Activated CD4-positive, alpha-beta T cell treated with anti-CD3 and anti-CD28 coated beads, Interleukin-2, amount 10 ng/mL, durations not matched to agents 7 days and 5 days (primary cell): ENCODE data around the gene ZNF574. TPM values are rescaled to one million over a fixed set of nuclear protein-coding genes. Genes with fewer than 3 reads are reported as not detected.
A peak's percentile ranks its signal among the peaks of the same experiment; 100 is the strongest.

Experiments
- CTCF ChIA-PET: fragments of 350-600 bp; sonication (Branson Sonifier 250); formaldehyde crosslinking; loops from one replicate; lab custom pipeline; 2021; ENCODE audit warnings: antibody characterized with exemption; lab: Charles Lee
- POLR2A ChIA-PET: fragments of 350-600 bp; sonication (Branson Sonifier 250); formaldehyde crosslinking; loops from one replicate; lab custom pipeline; 2021; ENCODE audit warnings: antibody characterized with exemption; lab: Charles Lee
- DNase-seq: peaks from one replicate; pipeline ENCODE4 v3.0.0-alpha.2; 2020
- H3K27ac Mint-ChIP-seq: one replicate; pipeline ENCODE4 v1.8.0; 2021; ENCODE audit warnings: mild to moderate bottlenecking, moderate library complexity, mixed read lengths
- H3K27me3 Mint-ChIP-seq: one replicate; pipeline ENCODE4 v1.8.0; 2021; ENCODE audit warnings: mixed read lengths
- H3K36me3 Mint-ChIP-seq: one replicate; pipeline ENCODE4 v1.8.0; 2021; ENCODE audit warnings: low read depth, mixed read lengths
- H3K4me1 Mint-ChIP-seq: one replicate; pipeline ENCODE4 v1.8.0; 2021; ENCODE audit warnings: mixed read lengths
- H3K4me3 Mint-ChIP-seq: one replicate; pipeline ENCODE4 v1.8.0; 2021; ENCODE audit warnings: mild to moderate bottlenecking, moderate library complexity, mixed read lengths
- H3K9me3 Mint-ChIP-seq: one replicate; pipeline ENCODE4 v1.8.0; 2021; ENCODE audit warnings: mixed read lengths
- total RNA-seq, 2 experiments: library from RNA; stranded (reverse); gene quantifications; one replicate each; pipeline ENCODE4 v1.2.3, GENCODE V29; 2021

ZNF574 gene
- total RNA-seq, 2 experiments from 2014 or later, result 14.1 to 15.8 TPM

GRCh38 chr19:42064432-42064831 is 11.5 kb upstream of the ZNF574 start:
- Mint-ChIP-seq H3K27me3 (no peaks in the 10 kb centered on the region), H3K4me3 (no peak overlapping the region), H3K9me3 (no peaks in the 10 kb centered on the region), H3K27ac (no peak overlapping the region), H3K4me1 (no peaks in the 10 kb centered on the region), H3K36me3 (no peaks in the 10 kb centered on the region)
- ChIA-PET CTCF (interaction anchor here (0.6 to 1.1 kb wide), 2 partner anchors 13 to 278 kb away, joined by 3 read pairs; no protein-coding TSS in a partner anchor), POLR2A (no interaction called here)
- no peak for DNase-seq

DNA sequence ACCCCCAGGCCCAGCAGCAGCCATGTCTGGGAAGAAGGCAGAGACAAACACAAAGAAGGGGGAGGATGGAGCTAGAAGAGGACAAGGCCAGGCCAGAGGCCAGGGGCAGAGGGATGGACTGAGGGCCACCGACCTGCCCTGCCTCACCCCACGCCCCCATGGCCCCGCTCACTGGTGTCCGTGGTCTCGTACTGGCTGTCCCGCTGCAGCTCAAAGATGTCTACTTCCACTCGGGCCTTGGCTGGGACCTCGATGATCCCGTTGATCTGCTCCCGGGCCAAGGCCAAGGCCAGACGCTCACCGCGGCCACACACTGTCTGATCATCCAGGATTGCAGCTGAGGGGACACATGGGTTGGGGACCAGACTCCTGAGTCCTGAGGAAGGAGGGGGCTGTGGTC is 10.9 kb upstream of the ZNF574 start:
- POLR2A ChIA-PET, result no interaction called here
- Mint-ChIP-seq H3K4me1 (no peaks in the 10 kb centered on the region), H3K27ac (no peak overlapping the region), H3K9me3 (no peaks in the 10 kb centered on the region), H3K36me3 (no peaks in the 10 kb centered on the region), H3K4me3 (no peak overlapping the region), H3K27me3 (no peaks in the 10 kb centered on the region)
- DNase-seq, result no peak
- CTCF ChIA-PET, result interaction anchor here (1.1 kb wide), 1 partner anchor 14 kb away, joined by 3 read pairs; no protein-coding TSS in a partner anchor

- DNase-seq, result no peak
- no peak overlapping the region for H3K27ac Mint-ChIP-seq
- H3K36me3 Mint-ChIP-seq, result no peaks in the 10 kb centered on the region
- no peaks in the 10 kb centered on the region for H3K9me3 Mint-ChIP-seq
- CTCF ChIA-PET, result interaction anchor here (0.7 to 1.1 kb wide), 2 partner anchors 14 to 37 kb away, joined by 3 read pairs; no protein-coding TSS in a partner anchor
- POLR2A ChIA-PET, result no interaction called here
- no peaks in the 10 kb centered on the region for H3K4me1 Mint-ChIP-seq
- H3K4me3 Mint-ChIP-seq, result no peak overlapping the region
- peaks cover 3% of the 10 kb centered on the region for H3K27me3 Mint-ChIP-seq
These were observed 10.5 kb upstream of the ZNF574 start for GRCh38 chr19:42065511-42065910.

DNA sequence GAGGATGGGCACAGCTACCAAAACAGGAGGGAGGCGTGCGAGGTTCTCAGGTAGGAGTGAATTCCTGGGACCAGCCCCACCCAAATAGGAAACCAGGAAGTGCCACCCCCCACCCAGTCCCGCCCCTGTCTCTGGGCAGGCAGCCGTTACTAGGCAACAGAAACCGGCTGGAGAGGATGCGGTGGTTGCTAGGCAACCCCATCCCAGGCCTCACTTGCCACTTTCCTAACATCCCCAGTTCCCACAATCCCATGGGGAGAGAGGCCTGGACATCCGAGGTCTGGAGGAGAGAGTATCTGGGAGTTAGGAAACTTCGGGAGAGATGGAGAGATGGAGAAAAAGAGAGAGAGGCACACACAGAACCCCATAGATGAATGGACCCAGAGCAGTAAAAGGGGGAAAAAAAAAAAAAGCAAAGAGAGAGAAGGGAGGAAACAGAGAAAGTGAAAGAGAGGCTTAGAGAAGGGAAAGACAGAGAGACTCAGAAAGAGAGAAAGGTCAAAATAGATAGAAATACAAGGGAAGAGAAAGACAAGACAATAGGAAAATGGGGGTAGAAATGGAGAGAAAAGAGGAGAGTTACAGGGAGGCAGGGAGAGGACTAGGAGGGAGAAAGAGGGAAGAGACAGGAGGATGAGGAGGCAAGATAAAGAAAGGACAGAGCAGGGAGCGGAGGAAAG is 9.8 kb upstream of the ZNF574 start:
- no peaks in the 10 kb centered on the region for H3K9me3 Mint-ChIP-seq
- ChIA-PET POLR2A (no interaction called here), CTCF (interaction anchor here (0.7 to 0.9 kb wide), 2 partner anchors 14 to 38 kb away, joined by 3 to 4 read pairs; no protein-coding TSS in a partner anchor)
- H3K27me3 Mint-ChIP-seq, result peaks cover 7% of the 10 kb centered on the region
- no peak overlapping the region for H3K4me3 Mint-ChIP-seq
- no peaks in the 10 kb centered on the region for H3K4me1 Mint-ChIP-seq
- H3K27ac Mint-ChIP-seq, result no peak overlapping the region
- DNase-seq, result peak; percentile 33
- no peaks in the 10 kb centered on the region for H3K36me3 Mint-ChIP-seq

DNA sequence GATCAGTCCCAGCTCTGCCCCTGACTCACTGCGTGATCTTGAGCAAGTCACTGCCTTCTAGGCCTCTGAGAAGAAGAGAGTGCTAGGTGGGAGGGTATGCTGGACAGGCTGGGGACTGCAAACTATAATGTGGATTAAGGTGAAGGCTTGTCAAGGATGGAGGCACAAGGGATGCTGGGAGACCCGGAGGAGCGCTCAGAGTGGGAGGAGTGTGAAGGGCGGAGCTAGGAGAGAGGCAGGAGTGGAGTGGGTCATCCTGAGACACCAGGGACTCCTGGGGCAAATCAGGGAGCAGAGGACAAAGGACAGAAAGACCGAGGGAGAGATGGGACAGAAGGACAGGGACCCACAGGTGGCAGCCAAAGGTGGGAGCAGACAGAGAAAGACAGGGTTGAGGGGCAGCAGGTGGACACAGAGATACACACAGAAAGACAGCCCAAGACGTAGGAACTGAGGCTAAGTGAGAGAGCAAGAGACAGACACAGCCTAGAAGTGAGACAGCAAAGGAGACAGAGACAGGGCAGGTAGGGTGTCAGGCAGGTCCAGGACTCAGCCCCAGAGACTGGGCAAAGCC is 8.6 kb upstream of the ZNF574 start:
- DNase-seq, result no peak
- Mint-ChIP-seq H3K36me3 (no peaks in the 10 kb centered on the region), H3K4me3 (no peak overlapping the region), H3K4me1 (no peaks in the 10 kb centered on the region), H3K27ac (no peak overlapping the region), H3K9me3 (no peaks in the 10 kb centered on the region), H3K27me3 (peaks cover 7% of the 10 kb centered on the region)
- ChIA-PET CTCF (interaction anchor here (0.9 kb wide), 1 partner anchor 15 kb away, joined by 4 read pairs; no protein-coding TSS in a partner anchor), POLR2A (no interaction called here)

- Mint-ChIP-seq H3K4me1 (peaks cover 3% of the 10 kb centered on the region), H3K36me3 (no peaks in the 10 kb centered on the region), H3K4me3 (no peak overlapping the region), H3K9me3 (no peaks in the 10 kb centered on the region), H3K27ac (no peak overlapping the region), H3K27me3 (peaks cover 7% of the 10 kb centered on the region)
- no peak for DNase-seq
- ChIA-PET POLR2A (no interaction called here), CTCF (no interaction called here)
These were observed 7.6 kb upstream of the ZNF574 start for GRCh38 chr19:42068361-42068755.

- Mint-ChIP-seq H3K36me3 (no peaks in the 10 kb centered on the region), H3K27ac (no peak overlapping the region), H3K4me1 (peaks cover 3% of the 10 kb centered on the region), H3K4me3 (no peak overlapping the region), H3K9me3 (no peaks in the 10 kb centered on the region), H3K27me3 (peaks cover 7% of the 10 kb centered on the region)
- ChIA-PET POLR2A (no interaction called here), CTCF (no interaction called here)
- no peak for DNase-seq
These were observed 7.0 kb upstream of the ZNF574 start for GRCh38 chr19:42068756-42069571.

GRCh38 chr19:42069619-42070351 is 6.2 kb upstream of the ZNF574 start, which contains the start of gene GRIK5:
Gene GRIK5 (minus strand): TSS chr19:42070206. CDS start chr19:42065770, 4,436 bp downstream.
- peaks cover 7% of the 10 kb centered on the region for H3K27me3 Mint-ChIP-seq
- no peak for DNase-seq
- H3K36me3 Mint-ChIP-seq, result no peaks in the 10 kb centered on the region
- no peak within 1 kb of the TSS for H3K4me3 Mint-ChIP-seq
- no peaks in the 10 kb centered on the region for H3K9me3 Mint-ChIP-seq
- ChIA-PET POLR2A (no interaction called here), CTCF (no interaction called here)
- H3K4me1 Mint-ChIP-seq, result peaks cover 7% of the 10 kb centered on the region
- no peak within 1 kb of the TSS for H3K27ac Mint-ChIP-seq

- ChIA-PET POLR2A (no interaction called here), CTCF (no interaction called here)
- Mint-ChIP-seq H3K4me1 (peaks cover 16% of the 10 kb centered on the region), H3K9me3 (no peaks in the 10 kb centered on the region), H3K27me3 (peaks cover 7% of the 10 kb centered on the region), H3K36me3 (peaks cover 2% of the 10 kb centered on the region), H3K27ac (no peak overlapping the region), H3K4me3 (no peak overlapping the region)
- no peak for DNase-seq
These were observed 4.7 kb upstream of the ZNF574 start for GRCh38 chr19:42071247-42071646.

DNA sequence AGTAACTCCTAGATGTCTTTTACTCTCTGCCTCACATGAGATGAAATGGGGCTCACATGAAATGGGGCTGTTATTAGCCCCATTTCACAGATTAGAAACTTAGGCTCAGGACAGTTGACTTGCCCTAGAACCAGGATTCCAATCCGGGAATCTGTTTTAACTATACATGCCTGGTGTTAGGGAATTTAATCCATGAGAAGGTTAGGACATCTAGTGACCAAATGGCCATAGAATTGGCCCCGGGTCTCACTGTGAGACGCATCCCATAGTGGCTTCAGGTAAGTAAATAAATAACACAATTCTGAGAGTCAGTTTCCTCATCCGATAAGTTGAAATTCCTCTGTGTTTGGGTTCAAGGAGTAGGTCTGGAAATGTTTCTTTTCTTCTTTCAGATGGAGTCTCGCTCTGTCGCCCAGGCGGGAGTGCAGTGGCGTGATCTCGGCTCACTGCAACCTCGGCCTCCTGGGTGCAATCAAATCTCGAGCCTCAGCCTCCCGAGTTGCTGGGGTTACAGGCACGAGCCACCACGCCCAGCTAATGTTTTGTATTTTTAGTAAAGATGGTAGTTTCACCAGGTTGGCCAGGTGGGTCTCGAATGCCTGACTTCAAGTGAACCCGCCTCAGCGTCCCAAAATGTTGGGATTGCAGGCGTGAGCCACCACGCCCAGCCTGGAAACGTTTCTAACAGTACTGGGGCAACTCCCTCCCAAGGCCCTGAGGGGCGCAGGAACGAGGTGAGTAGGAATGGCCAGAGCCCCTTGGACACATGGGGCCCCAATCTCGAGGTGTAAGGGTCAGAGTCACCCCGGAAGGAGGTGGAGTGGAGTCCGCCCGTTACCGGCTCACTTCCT is 1.2 kb upstream of the ZNF574 start:
- ChIA-PET CTCF (no interaction called here), POLR2A (no interaction called here)
- Mint-ChIP-seq H3K36me3 (peaks cover 9% of the 10 kb centered on the region), H3K27ac (peak overlapping the region; percentile 99), H3K9me3 (no peaks in the 10 kb centered on the region), H3K27me3 (peaks cover 7% of the 10 kb centered on the region), H3K4me3 (peak overlapping the region; percentile 100), H3K4me1 (peaks cover 39% of the 10 kb centered on the region)
- no peak for DNase-seq

DNA sequence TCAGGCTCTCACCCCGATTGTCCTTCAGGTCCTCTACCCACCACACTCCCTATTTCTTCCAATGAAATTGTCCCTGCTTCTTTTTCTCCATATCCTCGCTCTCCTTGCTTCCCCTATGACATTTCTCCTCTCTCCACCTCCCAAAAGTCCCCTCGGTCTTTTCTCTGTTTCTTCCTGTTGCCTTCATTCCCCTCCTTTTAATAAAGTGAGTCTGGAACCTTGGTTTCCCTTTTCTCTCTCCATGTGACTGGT is 676 bp upstream of the ZNF574 start:
- Mint-ChIP-seq H3K36me3 (peaks cover 12% of the 10 kb centered on the region), H3K27ac (peak overlapping the region; percentile 99), H3K9me3 (no peaks in the 10 kb centered on the region), H3K4me3 (peak overlapping the region; percentile 100), H3K27me3 (peaks cover 6% of the 10 kb centered on the region), H3K4me1 (peaks cover 39% of the 10 kb centered on the region)
- no peak for DNase-seq
- CTCF ChIA-PET, result no interaction called here
- POLR2A ChIA-PET, result no interaction called here
